Adipose tissue (tissue), 3 donors: ENCODE results near the gene NAA35. TPM values are rescaled to one million over a fixed set of nuclear protein-coding genes. Genes with fewer than 3 reads are reported as not detected.
"Not testable (repeated sequence)": the region's sequence is repeated elsewhere in the genome, so short reads cannot be mapped to it uniquely, and the experiment has no call there.

ENCODE experiments used
- H3K27ac ChIP-seq: one replicate; pipeline ENCODE4 v1.5.1; 2013; ENCODE audit warnings: low read depth, low read length
- WGBS, 3 donors: extraction: QIAGEN DNeasy Blood & Tissue Kit; methylation state at CpG; one replicate each; pipeline ENCODE4 v1.1.7; 2013; 5-methylcytosine and 5-hydroxymethylcytosine counted together
- polyA plus RNA-seq, 3 donors: library from polyadenylated mRNA; stranded (reverse); fragments of 200-250 nt; gene quantifications; one replicate each; pipeline ENCODE4 v1.2.3, GENCODE V29; 2013
- donor health status: healthy with polysubstance abuse.
- donor health status: Bipolar disorder and iron deficiency.
- donor health status: healthy.

The NAA35 gene
- polyA plus RNA-seq, 3 donors: 4.7 to 7.3 (median 7.3) TPM

- H3K27ac ChIP-seq: no peak overlapping the region
- 17 to 62% (median 61%) methylated on average over 3 of the region's 3 CpGs for WGBS, 3 donors
These were observed 2.2 kb downstream of the NAA35 start for GRCh38 chr9:85942913-85943709.

GRCh38 chr9:85943757-85944430 lies 2.9 kb downstream of the NAA35 start:
- whole genome bisulfite sequencing, 3 donors: 84 to 98% (median 97%) methylated on average over 1 of the region's 1 CpG
- H3K27ac ChIP-seq: no peak overlapping the region

GRCh38 chr9:85944672-85945071 lies 3.7 kb downstream of the NAA35 start:
- no peak overlapping the region for H3K27ac ChIP-seq
- WGBS, 3 donors: 77 to 83% (median 81%) methylated on average over 2 of the region's 2 CpGs

DNA sequence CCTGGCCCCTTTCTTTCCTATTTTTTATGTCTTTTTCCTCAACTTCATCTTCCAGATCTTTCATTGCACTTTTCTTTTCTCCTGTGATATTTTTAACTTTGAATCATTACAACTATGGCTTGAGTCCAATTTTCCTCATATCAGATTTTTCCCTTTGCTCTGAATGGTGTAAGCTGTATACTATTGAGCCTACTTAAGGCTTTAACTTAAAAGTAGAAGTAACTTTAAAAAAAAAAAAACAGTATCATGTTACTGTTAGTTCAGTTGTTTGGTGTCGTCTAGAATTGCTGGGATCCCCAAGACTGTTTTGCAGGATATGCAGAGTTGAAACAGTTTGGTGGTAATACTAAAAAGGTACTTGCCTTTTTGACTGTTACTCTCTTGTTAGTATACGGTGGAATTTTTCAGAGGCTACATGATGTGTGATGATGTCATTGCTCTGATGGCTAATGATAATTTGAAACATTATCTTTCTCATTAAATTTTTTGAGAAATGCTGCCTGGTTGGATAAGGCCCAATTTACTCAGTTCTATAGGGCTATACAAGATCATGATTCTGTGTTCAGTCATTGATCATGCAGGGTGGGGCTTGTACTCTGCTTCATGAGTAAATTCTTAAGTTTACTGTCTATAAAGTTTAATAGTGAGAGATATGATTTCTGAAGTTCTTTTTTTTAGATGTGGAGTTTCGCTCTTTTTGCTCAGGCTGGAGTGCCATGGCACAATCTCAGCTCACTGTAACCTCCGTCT lies 8.8 kb downstream of the NAA35 start:
- 70 to 77% (median 76%) methylated on average over 4 of the region's 4 CpGs for WGBS, 3 donors
- H3K27ac ChIP-seq: no peak overlapping the region

DNA sequence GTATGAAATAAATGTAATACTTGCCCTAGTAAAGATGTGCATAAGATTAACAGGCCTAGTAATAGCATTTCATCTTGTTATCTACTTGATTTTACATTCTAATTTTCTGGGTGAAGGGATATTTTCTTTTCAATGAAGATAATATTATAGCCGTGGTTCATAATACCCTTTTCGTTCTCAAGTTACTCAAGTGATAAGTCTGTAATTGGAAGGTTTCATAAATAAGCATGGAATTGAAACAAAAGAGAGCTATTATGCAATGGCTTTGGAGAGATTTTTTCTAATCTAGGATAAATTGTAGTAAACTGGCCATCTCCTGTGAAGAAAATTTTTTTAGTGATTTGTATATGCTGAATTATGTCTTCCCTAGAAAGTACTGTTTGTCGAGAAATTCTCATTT lies 19.0 kb downstream of the NAA35 start:
- 65 to 70% (median 69%) methylated on average over 3 of the region's 3 CpGs for WGBS, 3 donors
- no peak overlapping the region for H3K27ac ChIP-seq

DNA sequence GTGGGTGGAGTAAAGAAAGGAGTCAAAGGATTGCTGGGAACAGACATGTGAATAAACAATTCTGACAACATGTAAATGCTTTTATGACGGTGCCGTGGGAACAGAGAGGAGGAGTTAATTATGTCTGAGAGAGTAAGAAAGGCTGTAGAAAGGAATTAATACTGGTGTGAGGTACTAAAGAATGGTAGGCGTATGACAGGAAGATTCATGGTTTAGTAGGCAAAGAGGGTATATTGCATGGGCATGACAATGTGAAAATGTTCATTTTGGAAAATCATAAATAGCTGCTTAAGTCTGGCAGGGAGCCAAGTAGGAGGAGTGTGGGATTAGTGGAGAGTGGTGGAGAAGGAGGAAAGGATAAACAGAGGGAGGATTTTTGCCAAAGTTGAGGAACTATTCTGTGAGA lies 19.7 kb downstream of the NAA35 start:
- WGBS, 3 donors: 45 to 68% (median 62%) methylated on average over 3 of the region's 3 CpGs
- H3K27ac ChIP-seq: no peak overlapping the region

DNA sequence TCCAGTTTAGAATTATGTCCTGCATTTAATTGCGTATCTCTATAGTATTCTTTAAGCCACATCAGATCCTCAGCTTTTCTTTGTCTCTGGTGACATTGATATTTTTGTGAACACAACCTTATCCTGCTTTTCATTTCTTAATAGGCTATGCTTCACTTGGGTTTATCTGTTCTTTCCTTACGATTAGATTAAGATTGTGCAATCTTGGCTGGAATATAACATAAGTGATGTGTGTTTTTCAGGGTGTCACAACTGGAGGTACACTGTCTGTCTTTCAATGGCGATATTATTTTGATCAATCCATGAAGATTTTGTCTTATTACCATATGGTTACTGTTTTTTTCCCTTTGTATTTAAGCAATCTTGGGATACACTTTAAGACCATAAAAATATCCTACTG lies 23.6 kb downstream of the NAA35 start:
- 76 to 92% (median 89%) methylated on average over 3 of the region's 3 CpGs for WGBS, 3 donors

DNA sequence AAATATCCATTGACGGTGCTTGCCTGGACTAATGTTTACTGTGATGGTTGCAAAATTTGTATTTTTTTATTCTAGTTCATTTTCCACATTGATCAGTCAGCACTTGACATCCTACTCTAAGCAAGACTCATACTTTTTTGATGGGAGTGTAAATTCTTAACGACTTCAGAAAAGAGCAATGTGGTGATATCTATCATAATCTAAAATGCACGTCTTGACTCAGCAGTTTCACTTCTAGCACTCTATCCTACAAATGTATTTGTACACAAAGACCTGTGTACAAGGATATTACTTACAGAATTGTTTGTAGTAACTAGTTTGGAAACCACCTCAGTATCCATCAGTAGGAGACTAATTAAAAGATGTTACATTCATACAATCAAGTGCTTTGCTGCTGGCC lies 24.0 kb downstream of the NAA35 start:
- no peak overlapping the region for H3K27ac ChIP-seq
- WGBS, 3 donors: 89 to 95% (median 89%) methylated on average over 3 of the region's 3 CpGs

More for the DNA sequence above, 23.6 kb downstream of the NAA35 start:
- H3K27ac ChIP-seq: no peak overlapping the region

GRCh38 chr9:85969727-85970126 lies 28.8 kb downstream of the NAA35 start:
- no peak overlapping the region for H3K27ac ChIP-seq
- whole genome bisulfite sequencing, 3 donors: 96 to 98% (median 97%) methylated on average over 1 of the region's 1 CpG

- no peak overlapping the region for H3K27ac ChIP-seq
These were observed 30.8 kb downstream of the NAA35 start for GRCh38 chr9:85971731-85972130.

GRCh38 chr9:85973238-85973637 lies 32.3 kb downstream of the NAA35 start:
- WGBS, 3 donors: 86 to 91% (median 91%) methylated on average over 1 of the region's 1 CpG

GRCh38 chr9:85974055-85974547 lies 33.2 kb downstream of the NAA35 start:
- H3K27ac ChIP-seq: not testable (repeated sequence)
- 91 to 98% (median 94%) methylated on average over 5 of the region's 5 CpGs for WGBS, 3 donors

More at GRCh38 chr9:85973238-85973637, 32.3 kb downstream of the NAA35 start:
- H3K27ac ChIP-seq: no peak overlapping the region

DNA sequence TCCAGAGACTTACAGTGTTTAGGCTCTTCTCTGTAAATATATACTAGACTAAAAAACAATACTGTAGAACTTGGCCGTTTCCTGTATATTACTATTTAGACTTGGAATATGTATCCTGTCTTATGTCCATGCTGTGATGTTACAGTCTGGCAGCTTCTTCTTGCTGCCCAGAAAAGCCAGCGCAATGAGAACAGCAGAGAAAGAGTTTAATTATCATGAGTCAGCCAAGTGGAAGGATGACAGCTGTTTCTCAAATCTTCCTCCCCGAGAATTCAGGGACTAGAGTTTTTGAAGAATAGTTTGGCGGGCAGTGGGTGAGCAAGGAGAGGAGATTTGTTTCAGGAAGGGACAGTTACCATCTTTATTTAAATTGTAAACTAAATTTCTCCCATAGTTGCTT lies 37.5 kb downstream of the NAA35 start:
- H3K27ac ChIP-seq: no peak overlapping the region
- WGBS, 3 donors: 80 to 85% (median 83%) methylated on average over 4 of the region's 4 CpGs

DNA sequence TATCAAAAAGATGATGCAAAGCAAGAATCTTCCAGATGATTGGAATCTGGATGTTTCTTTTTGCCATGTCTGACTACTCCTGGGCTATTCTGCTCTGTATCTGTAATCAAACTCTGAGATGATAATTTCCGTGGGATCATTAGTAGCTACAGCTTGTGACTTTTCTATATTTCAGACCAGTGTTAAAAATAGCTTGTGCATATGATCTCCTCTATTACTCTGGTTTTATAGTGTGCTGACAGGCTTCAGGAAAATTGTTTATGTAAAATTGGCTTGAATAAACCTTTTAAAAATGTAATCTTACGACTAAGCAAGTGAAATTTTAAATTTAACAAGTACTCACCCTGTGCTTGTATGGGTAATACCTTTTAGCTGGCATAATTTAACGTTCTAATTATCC lies 40.4 kb downstream of the NAA35 start:
- WGBS, 3 donors: 88 to 91% (median 89%) methylated on average over 3 of the region's 3 CpGs
- H3K27ac ChIP-seq: no peak overlapping the region

DNA sequence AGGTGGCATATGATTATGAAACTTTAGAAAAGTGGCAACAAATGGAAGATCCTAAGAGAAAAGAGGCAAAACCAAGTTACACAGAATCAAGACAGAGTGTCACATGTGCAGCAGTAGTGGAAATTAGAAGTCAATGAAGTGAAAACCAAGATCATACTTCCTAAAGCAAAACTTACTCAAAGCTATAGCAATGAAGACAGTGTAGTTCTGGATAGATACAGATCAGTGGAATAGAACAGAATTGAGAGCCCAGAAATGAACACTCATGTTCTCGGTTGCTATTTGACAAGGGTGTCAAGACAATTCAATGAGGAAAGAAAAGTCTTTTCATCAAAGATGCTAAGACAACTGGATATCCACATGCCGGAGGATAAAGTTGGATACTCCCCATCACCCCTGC lies 43.5 kb downstream of the NAA35 start:
- no peak overlapping the region for H3K27ac ChIP-seq
- 98 to 100% (median 98%) methylated on average over 2 of the region's 2 CpGs for WGBS, 3 donors

GRCh38 chr9:85987236-85987635 lies 46.3 kb downstream of the NAA35 start:
- 70 to 79% (median 70%) methylated on average over 3 of the region's 3 CpGs for WGBS, 3 donors
- no peak overlapping the region for H3K27ac ChIP-seq

- no peak overlapping the region for H3K27ac ChIP-seq
- WGBS, 3 donors: 62 to 83% (median 78%) methylated on average over 2 of the region's 2 CpGs
These were observed 53.2 kb downstream of the NAA35 start for GRCh38 chr9:85994191-85994590.

DNA sequence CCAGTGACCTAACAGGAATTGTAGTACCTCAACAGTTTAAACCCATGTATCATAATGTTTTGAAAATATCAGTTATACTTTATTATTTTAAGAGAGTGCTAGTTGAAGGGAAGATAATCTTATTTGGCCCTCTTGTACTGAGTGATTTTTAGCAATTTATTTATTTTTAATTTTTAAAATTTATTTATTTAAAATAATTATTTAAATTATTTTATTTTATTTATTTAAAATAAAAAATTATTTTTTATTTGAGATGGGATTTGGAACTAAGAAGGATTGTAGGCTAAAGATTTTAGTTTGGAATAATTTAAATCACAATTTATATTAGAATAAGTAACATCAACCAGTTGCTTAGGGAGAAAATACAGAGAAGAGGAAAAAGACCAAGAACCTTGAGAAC lies 54.2 kb downstream of the NAA35 start:
- no peak overlapping the region for H3K27ac ChIP-seq

GRCh38 chr9:85995599-85995998 lies 54.7 kb downstream of the NAA35 start:
- 93 to 98% (median 95%) methylated on average over 1 of the region's 1 CpG for WGBS, 3 donors
- H3K27ac ChIP-seq: no peak overlapping the region
